T-helper 1 cell (primary cell): ENCODE results near the gene KIAA0753.
A peak's percentile ranks its signal among the peaks of the same experiment; 100 is the strongest.
"Not testable (repeated sequence)": the region's sequence is repeated elsewhere in the genome, so short reads cannot be mapped to it uniquely, and the experiment has no call there.

ENCODE experiments used
- DNase-seq, 5 donors: peaks; one replicate each; pipeline ENCODE4 v3.0.0-alpha.2; 2012 to 2020

The KIAA0753 gene

GRCh38 chr17:6668727-6669425, 28.4 kb upstream of the KIAA0753 start:
- no peak for DNase-seq

- DNase-seq = no peak
These were observed 27.7 kb upstream of the KIAA0753 start for GRCh38 chr17:6668219-6668618.

GRCh38 chr17:6667516-6667915, 27.0 kb upstream of the KIAA0753 start:
- no peak for DNase-seq

GRCh38 chr17:6666557-6666956, 26.0 kb upstream of the KIAA0753 start:
- no peak for DNase-seq

GRCh38 chr17:6666077-6666521, 25.6 kb upstream of the KIAA0753 start:
- peak in 2 of 5 donors; percentile 30 to 43 for DNase-seq

- not testable (repeated sequence) for DNase-seq
These were observed 22.7 kb upstream of the KIAA0753 start for GRCh38 chr17:6663200-6663599.

GRCh38 chr17:6661464-6661848, 20.9 kb upstream of the KIAA0753 start:
- no peak for DNase-seq

- no peak for DNase-seq
These were observed 20.4 kb upstream of the KIAA0753 start for GRCh38 chr17:6660805-6661463.

- no peak for DNase-seq
These were observed 19.6 kb upstream of the KIAA0753 start for GRCh38 chr17:6660101-6660500.

GRCh38 chr17:6658411-6658810, 17.9 kb upstream of the KIAA0753 start:
- DNase-seq = not testable (repeated sequence)

- DNase-seq = no peak
These were observed 17.2 kb upstream of the KIAA0753 start for GRCh38 chr17:6657633-6658287.

- peak in 3 of 5 donors; percentile 52 to 74 (median 54) for DNase-seq
These were observed 16.5 kb upstream of the KIAA0753 start for GRCh38 chr17:6656797-6657632.

- DNase-seq = not testable (repeated sequence)
These were observed 15.3 kb upstream of the KIAA0753 start for GRCh38 chr17:6655732-6656361.

GRCh38 chr17:6654841-6655731, 14.6 kb upstream of the KIAA0753 start:
- no peak for DNase-seq

GRCh38 chr17:6651919-6652452, 11.5 kb upstream of the KIAA0753 start:
- peak in 3 of 5 donors; percentile 28 to 52 (median 30) for DNase-seq

GRCh38 chr17:6651354-6651918, 10.9 kb upstream of the KIAA0753 start, which contains the start of the genes C17orf100 and MED31:
Gene C17orf100, plus strand, starts transcription at chr17:6651762. Its CDS starts 152 bp downstream, at chr17:6651914.
Gene MED31, minus strand, starts transcription at chr17:6651605. Its CDS starts 77 bp downstream, at chr17:6651528.
- DNase-seq = peak; percentile 87 to 94 (median 92)

GRCh38 chr17:6648181-6648580, 7.7 kb upstream of the KIAA0753 start:
- DNase-seq = peak in 1 of 5 donors; percentile 32

GRCh38 chr17:6643451-6644125, 3.1 kb upstream of the KIAA0753 start:
- peak in 1 of 5 donors; percentile 46 for DNase-seq

- peak in 1 of 5 donors; percentile 50 for DNase-seq
These were observed 2.1 kb upstream of the KIAA0753 start for GRCh38 chr17:6642592-6642991.
